ENCODE results near the gene MPIG6B. TPM values are rescaled to one million over a fixed set of nuclear protein-coding genes. Genes with fewer than 3 reads are reported as not detected.
A peak's percentile ranks its signal among the peaks of the same experiment; 100 is the strongest.

Gene MPIG6B
- total RNA-seq, 1 experiment from 2014 or later = not detected

DNA sequence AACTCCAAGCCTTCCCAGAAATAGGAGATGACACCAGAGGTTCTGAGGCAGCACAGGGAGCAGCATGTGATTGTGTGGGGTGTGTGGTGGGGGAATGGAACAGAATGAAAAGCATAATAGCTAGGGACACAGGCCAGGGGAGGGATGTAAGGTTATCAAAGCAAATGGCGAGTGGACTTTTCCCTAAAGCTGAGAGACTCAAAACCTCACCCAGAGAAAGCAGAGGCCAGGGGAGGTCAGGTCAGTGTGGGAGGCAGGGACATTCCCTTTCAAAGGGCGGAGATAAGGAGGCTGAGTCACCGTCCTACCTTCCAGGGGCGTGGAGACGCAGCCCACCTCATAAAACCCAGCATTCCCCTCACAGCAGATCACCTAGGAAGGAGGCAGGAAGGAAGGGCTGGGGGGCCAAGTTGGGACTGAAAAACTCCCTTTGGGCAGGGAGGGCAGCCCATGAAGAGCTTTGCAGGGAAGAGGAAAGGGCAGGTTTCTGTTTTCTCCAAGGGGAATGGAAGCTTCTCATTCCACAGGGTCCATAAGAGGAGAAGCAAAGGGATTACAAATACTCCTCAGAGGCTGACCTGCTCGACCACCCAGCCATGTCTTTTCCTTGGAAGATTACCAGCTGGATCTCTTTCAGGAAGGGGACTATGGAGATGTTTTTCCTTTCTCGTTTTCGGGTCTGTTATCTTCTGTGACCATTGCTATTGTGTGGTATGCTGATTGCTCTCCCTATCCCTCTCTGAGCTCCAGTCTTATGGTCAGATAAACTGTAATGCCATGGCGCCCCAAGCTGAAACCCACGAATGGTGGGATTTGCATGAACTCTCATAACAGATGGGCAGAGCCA lies 32.7 kb upstream of the MPIG6B start:
- no peak overlapping the region for H3K9ac ChIP-seq (ENCODE audit: extremely low read depth, insufficient read length, low read length)

More for the DNA sequence above, 32.7 kb upstream of the MPIG6B start:
- TF ChIP-seq, protein P1, sequence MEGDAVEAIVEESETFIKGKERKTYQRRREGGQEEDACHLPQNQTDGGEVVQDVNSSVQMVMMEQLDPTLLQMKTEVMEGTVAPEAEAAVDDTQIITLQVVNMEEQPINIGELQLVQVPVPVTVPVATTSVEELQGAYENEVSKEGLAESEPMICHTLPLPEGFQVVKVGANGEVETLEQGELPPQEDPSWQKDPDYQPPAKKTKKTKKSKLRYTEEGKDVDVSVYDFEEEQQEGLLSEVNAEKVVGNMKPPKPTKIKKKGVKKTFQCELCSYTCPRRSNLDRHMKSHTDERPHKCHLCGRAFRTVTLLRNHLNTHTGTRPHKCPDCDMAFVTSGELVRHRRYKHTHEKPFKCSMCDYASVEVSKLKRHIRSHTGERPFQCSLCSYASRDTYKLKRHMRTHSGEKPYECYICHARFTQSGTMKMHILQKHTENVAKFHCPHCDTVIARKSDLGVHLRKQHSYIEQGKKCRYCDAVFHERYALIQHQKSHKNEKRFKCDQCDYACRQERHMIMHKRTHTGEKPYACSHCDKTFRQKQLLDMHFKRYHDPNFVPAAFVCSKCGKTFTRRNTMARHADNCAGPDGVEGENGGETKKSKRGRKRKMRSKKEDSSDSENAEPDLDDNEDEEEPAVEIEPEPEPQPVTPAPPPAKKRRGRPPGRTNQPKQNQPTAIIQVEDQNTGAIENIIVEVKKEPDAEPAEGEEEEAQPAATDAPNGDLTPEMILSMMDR (conservative IDR thresholded peaks at IDR 0.05) = no peak
- H2BK20ac ChIP-seq (ENCODE audit: low read depth, low read length, poor library complexity, severe bottlenecking) = no peak overlapping the region
- H3K4me3 Mint-ChIP-seq = no peak overlapping the region
- H3K4me1 Mint-ChIP-seq = peaks cover 5 to 10% of the 10 kb centered on the region in 2 experiments; a peak in 3 of 4 replicates
- no peaks in the 10 kb centered on the region for H3K27me3 Mint-ChIP-seq (ENCODE audit: low read depth)
- no peak overlapping the region for H3K4ac ChIP-seq (ENCODE audit: low read depth, low read length)
- H3K18ac ChIP-seq (ENCODE audit: insufficient read length, low read depth, low read length) = no peak overlapping the region
- H3K4me1 ChIP-seq (ENCODE audit: insufficient read depth, low read length) = no peaks in the 10 kb centered on the region
- H3K27ac ChIP-seq (ENCODE audit: insufficient read length, low read depth, low read length) = no peak overlapping the region
- no peaks in the 10 kb centered on the region for H3K79me1 ChIP-seq (ENCODE audit: insufficient read depth, low read depth, low read length, poor library complexity, severe bottlenecking)
- DNase-seq = no peak
- H3K9me3 ChIP-seq (ENCODE audit: control insufficient read depth, low read depth, low read length) = no peaks in the 10 kb centered on the region
- no peak overlapping the region for H4K8ac ChIP-seq (replicated peaks; ENCODE audit: insufficient read length, low read depth, low read length)
- no CpG with 5 or more reads among the region's 10 CpGs for WGBS (ENCODE audit: extremely low coverage, insufficient read length, low lambda C conversion rate)
- no peak overlapping the region for H3T11ph ChIP-seq (ENCODE audit: low read length)
- H2BK120ac ChIP-seq (ENCODE audit: low read depth, low read length, poor library complexity, severe bottlenecking) = no peak overlapping the region
- no peak overlapping the region for H4K91ac ChIP-seq (ENCODE audit: insufficient read length, low read depth, low read length)
- H2AFZ ChIP-seq (ENCODE audit: low read length) = no peak overlapping the region
- no peak overlapping the region for H3K56ac ChIP-seq (ENCODE audit: insufficient read length, low read depth, low read length)
- H3K79me2 ChIP-seq (ENCODE audit: insufficient read depth, low read length) = no peaks in the 10 kb centered on the region
- H4K5ac ChIP-seq (ENCODE audit: insufficient read length, low read depth, low read length) = no peak overlapping the region
- no peaks in the 10 kb centered on the region; a peak in 1 of 5 replicates for H3K9me3 Mint-ChIP-seq
- peaks cover 14 to 67% (median 46%) of the 10 kb centered on the region in 3 experiments; a peak in 6 of 7 replicates for H3K36me3 Mint-ChIP-seq (ENCODE audit: insufficient read depth in 1 of 3, low read depth in 3 of 3)
- peak overlapping the region in 1 of 3 experiments; percentile 24; a peak in 2 of 7 replicates for H3K27ac Mint-ChIP-seq
- H3K14ac ChIP-seq (ENCODE audit: insufficient read depth, low read length) = no peak overlapping the region
- H3K27me3 ChIP-seq (ENCODE audit: insufficient read depth, low read length) = no peaks in the 10 kb centered on the region
- no peak overlapping the region for H2BK15ac ChIP-seq (ENCODE audit: low read depth, low read length)
- H2BK5ac ChIP-seq (ENCODE audit: insufficient read length, low read length) = no peak overlapping the region
- no peaks in the 10 kb centered on the region for H4K20me1 ChIP-seq (ENCODE audit: control insufficient read depth, insufficient read depth, insufficient read length)
- no peak overlapping the region for H3K4me2 ChIP-seq (ENCODE audit: insufficient read depth, insufficient read length, low read length)
- no peaks in the 10 kb centered on the region for H3K23me2 ChIP-seq (ENCODE audit: insufficient read length, low read depth, low read length, poor library complexity, severe bottlenecking)
- no peak overlapping the region for H2BK12ac ChIP-seq (ENCODE audit: insufficient read length, low read depth, low read length)
- no peak overlapping the region for H3K23ac ChIP-seq (ENCODE audit: insufficient read length, low read depth, low read length)
- H2AK5ac ChIP-seq (ENCODE audit: insufficient read length, low read length) = no peak overlapping the region
